NK-92 treated with Interleukin-12 subunit alpha and Interleukin-12 subunit beta, amount 100 ng/mL, for 24 hours (cell line): ENCODE results near the gene PYY.

Source experiments
- DNase-seq: peaks from one replicate; lab custom pipeline; 2025; lab: John Stamatoyannopoulos, UW

Gene PYY

DNA sequence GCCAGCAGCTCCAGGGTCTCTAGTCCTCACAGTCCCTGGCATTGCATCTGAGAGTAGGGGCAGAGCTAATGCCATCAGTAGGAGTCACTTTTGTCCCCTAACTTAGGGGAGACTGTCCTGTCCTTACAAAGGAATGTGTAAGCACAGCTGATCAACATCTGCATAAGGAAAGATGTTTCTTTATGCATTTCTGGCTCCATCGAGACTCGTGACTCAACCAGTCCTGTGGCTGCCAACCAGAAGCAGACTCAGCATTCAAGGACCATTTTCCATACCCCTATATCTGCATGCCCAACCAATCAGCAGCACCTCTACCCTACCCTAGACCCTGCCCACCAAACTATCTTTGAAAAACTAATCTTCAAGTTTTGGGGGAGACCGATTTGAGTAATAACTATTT is 38.2 kb downstream of the PYY start:
- no peak for DNase-seq

DNA sequence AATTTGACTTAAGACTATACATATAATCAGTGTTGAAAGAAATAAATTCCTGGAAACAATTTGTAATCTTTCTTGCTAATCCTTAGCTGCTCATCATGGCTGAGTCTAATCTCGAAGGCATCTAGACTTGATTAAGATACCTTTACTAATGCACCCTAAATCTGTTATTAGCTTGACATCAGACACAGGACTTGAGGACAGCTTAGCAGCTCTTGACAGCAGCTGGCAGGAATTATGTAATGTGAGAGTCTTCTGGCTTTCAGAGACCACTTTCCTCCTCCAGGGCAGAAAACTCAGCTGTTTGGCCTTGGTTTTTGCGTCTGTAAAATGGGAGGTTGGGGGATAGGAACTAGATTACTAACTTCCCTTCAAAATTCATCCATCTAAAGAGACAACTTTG is 39.3 kb downstream of the PYY start:
- DNase-seq: no peak

GRCh38 chr17:43913584-43913983 is 40.2 kb downstream of the PYY start:
- DNase-seq: no peak

DNA sequence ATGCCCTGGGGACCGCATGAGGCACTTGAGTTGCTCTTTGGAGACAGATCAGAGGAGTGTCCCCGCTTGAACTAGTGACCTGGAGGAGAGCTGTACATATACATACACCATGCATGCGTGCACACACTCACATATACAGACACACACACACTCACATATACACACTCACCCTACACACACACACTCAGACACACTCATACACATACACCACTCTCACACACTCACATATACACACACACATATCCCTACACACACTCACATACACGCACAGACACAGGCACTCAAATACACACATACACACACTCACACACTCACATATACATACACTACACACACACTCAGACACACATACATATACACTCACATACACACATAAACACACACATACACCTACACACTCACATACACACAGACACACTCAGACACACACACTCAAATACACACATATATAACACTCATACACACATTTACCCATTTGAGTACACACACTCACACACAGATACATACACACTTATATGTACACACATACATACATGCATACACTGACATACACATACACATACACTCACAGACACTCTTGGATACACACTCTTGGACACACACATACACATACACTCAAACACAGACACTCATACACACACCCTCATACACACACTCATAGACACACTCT is 41.0 kb downstream of the PYY start:
- DNase-seq: no peak

- no peak for DNase-seq
Observed at GRCh38 chr17:43911904-43912303, 41.8 kb downstream of the PYY start.

- no peak for DNase-seq
Observed at GRCh38 chr17:43909537-43910231, 44.1 kb downstream of the PYY start.

DNA sequence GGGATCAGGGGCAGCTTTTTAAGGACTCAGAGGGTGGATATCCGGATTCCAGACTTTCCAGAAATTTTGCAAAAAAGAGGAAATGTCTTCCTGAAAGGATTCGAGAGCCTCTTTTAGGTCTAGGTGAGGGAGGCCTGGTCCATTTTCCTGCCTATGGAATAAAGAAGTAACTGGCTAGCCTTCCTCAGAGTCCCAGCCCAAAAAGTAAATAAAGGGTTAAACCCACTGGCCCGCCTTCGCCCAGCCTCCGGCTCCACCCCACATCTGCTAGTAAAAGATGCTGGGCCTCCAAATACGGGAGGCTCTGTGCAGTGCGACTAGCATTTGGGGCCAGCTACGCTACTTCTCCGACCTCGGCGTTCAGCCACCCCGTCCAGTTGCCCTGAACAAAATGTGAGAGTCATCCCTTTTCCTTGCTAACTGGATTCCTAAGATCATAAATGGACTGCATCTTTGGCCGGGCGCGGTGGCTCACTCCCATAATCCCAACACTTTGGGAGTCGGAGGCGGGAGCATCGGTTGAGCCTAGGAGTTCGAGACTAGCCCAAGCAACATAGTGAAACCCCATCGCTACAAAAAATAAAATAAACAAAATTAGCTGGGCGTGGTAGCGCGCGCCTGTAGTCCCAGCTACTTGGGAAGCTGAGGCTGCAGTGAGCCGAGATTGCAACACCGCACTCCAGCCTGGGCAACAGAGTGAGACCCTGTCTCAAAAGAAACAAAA is 45.6 kb downstream of the PYY start:
- DNase-seq: no peak

- DNase-seq: no peak
Observed at GRCh38 chr17:43907425-43907981, 46.2 kb downstream of the PYY start, which contains the start of gene MPP2. MPP2 (minus strand) TSS chr17:43907536; CDS start chr17:43904460, 3,076 bp downstream.

DNA sequence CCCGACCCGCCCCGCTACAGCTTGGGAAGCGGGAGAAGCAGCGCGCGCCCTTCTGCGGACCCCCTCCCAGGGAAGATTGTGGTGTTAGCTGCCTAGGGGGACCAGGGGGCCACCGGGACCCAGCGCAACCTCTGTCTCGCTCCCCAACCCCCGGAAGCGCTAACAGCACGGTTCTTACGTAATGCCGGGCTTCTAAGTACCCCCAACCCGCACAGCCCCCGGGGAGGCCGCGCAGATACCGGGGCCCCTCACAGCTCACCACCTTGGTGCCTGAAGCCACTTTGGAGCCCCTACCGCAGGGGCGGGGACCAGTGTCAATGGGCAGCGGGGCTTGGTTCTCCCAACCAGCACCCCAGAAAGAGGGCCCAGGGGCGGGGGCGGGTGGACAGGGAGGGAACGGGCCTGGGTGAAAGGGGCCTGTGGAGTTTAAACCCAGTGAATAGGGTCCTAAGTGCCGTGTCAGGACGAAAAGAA is 46.8 kb downstream of the PYY start:
- no peak for DNase-seq

- DNase-seq: no peak
Observed at GRCh38 chr17:43905985-43906852, 47.5 kb downstream of the PYY start.

- DNase-seq: no peak
Observed at GRCh38 chr17:43905400-43905984, 48.2 kb downstream of the PYY start.
